DMS153 (cell line): ENCODE data around the gene TMEM171.

Experiments used
- DNase-seq: peaks from one replicate; lab custom pipeline; 2025; lab: John Stamatoyannopoulos, UW

TMEM171 gene

GRCh38 chr5:73121119-73121463, 716 bp downstream of the TMEM171 start:
- DNase-seq: no peak

GRCh38 chr5:73122875-73123810, 2.8 kb downstream of the TMEM171 start:
- no peak for DNase-seq

GRCh38 chr5:73125289-73125688, 4.9 kb downstream of the TMEM171 start:
- DNase-seq: no peak

- no peak for DNase-seq
These were observed 6.0 kb downstream of the TMEM171 start for GRCh38 chr5:73126381-73126780.

- no peak for DNase-seq
These were observed 6.6 kb downstream of the TMEM171 start for GRCh38 chr5:73126957-73127356.

GRCh38 chr5:73129143-73129542, 8.8 kb downstream of the TMEM171 start:
- no peak for DNase-seq

GRCh38 chr5:73130811-73131210, 10.4 kb downstream of the TMEM171 start:
- no peak for DNase-seq

- DNase-seq: no peak
These were observed 11.5 kb downstream of the TMEM171 start for GRCh38 chr5:73131711-73132425.

- DNase-seq: no peak
These were observed 12.4 kb downstream of the TMEM171 start for GRCh38 chr5:73132759-73133158.

- DNase-seq: no peak
These were observed 14.6 kb downstream of the TMEM171 start for GRCh38 chr5:73135021-73135420.

GRCh38 chr5:73135429-73136054, 15.2 kb downstream of the TMEM171 start:
- DNase-seq: no peak

GRCh38 chr5:73136055-73136562, 15.7 kb downstream of the TMEM171 start:
- DNase-seq: no peak

GRCh38 chr5:73137563-73138530, 17.5 kb downstream of the TMEM171 start:
- no peak for DNase-seq

- no peak for DNase-seq
These were observed 19.1 kb downstream of the TMEM171 start for GRCh38 chr5:73139485-73139884.

GRCh38 chr5:73140801-73141200, 20.4 kb downstream of the TMEM171 start:
- DNase-seq: no peak

- no peak for DNase-seq
These were observed 21.7 kb downstream of the TMEM171 start for GRCh38 chr5:73142035-73142434.

- DNase-seq: no peak
These were observed 23.3 kb downstream of the TMEM171 start for GRCh38 chr5:73143716-73144115.

GRCh38 chr5:73149540-73149939, 29.2 kb downstream of the TMEM171 start:
- no peak for DNase-seq

- DNase-seq: no peak
These were observed 30.5 kb downstream of the TMEM171 start for GRCh38 chr5:73150876-73151275.

GRCh38 chr5:73151766-73152410, 31.5 kb downstream of the TMEM171 start:
- no peak for DNase-seq
